ENCODE data around the gene TXNDC15. TPM values are rescaled to one million over a fixed set of nuclear protein-coding genes. Genes with fewer than 3 reads are reported as not detected.
"Not testable (repeated sequence)": the region's sequence is repeated elsewhere in the genome, so short reads cannot be mapped to it uniquely, and the experiment has no call there.

The TXNDC15 gene
- 87.7 TPM for polyA plus RNA-seq (2013, experiment 1 of 2; ENCODE audit: insufficient read length)
- polyA plus RNA-seq (2013, experiment 2 of 2; ENCODE audit: insufficient read length), result 88.1 TPM

GRCh38 chr5:134873987-134874830 lies at the start of gene TXNDC15:
TXNDC15 (plus strand) TSS chr5:134874371; CDS start chr5:134874428, 57 bp downstream.
- DNase-seq, result peak; percentile 86

GRCh38 chr5:134824681-134825080 lies 49.5 kb upstream of the TXNDC15 start:
- no peak for DNase-seq

- no peak for DNase-seq
Observed at GRCh38 chr5:134825212-134825611, 49.0 kb upstream of the TXNDC15 start.

- peak; percentile 70 for DNase-seq
Observed at GRCh38 chr5:134833340-134834032, 40.7 kb upstream of the TXNDC15 start.

GRCh38 chr5:134835623-134836022 lies 38.5 kb upstream of the TXNDC15 start:
- DNase-seq, result no peak

- no peak for DNase-seq
Observed at GRCh38 chr5:134837530-134838181, 36.5 kb upstream of the TXNDC15 start.

GRCh38 chr5:134838361-134838760 lies 35.8 kb upstream of the TXNDC15 start:
- not testable (repeated sequence) for DNase-seq

GRCh38 chr5:134840811-134841210 lies 33.4 kb upstream of the TXNDC15 start:
- DNase-seq, result no peak

- DNase-seq, result no peak
Observed at GRCh38 chr5:134844252-134844651, 29.9 kb upstream of the TXNDC15 start.

- peak; percentile 27 for DNase-seq
Observed at GRCh38 chr5:134845335-134845851, 28.8 kb upstream of the TXNDC15 start.

- peak; percentile 96 for DNase-seq
Observed at GRCh38 chr5:134845852-134846640, 28.1 kb upstream of the TXNDC15 start, which contains the start of gene C5orf24. C5orf24 (plus strand) TSS chr5:134845968; CDS start chr5:134854901, 8,933 bp downstream.

GRCh38 chr5:134846641-134846960 lies 27.6 kb upstream of the TXNDC15 start:
- DNase-seq, result peak; percentile 8

- DNase-seq, result not testable (repeated sequence)
Observed at GRCh38 chr5:134849434-134849933, 24.7 kb upstream of the TXNDC15 start.

GRCh38 chr5:134851307-134851923 lies 22.8 kb upstream of the TXNDC15 start:
- peak; percentile 53 for DNase-seq

GRCh38 chr5:134856465-134856864 lies 17.7 kb upstream of the TXNDC15 start:
- not testable (repeated sequence) for DNase-seq

GRCh38 chr5:134857401-134857800 lies 16.8 kb upstream of the TXNDC15 start:
- no peak for DNase-seq

GRCh38 chr5:134864707-134865106 lies 9.5 kb upstream of the TXNDC15 start:
- no peak for DNase-seq

- no peak for DNase-seq
Observed at GRCh38 chr5:134873494-134873893, 677 bp upstream of the TXNDC15 start.

GRCh38 chr5:134874831-134875655 lies 872 bp downstream of the TXNDC15 start:
- peak; percentile 87 for DNase-seq

- DNase-seq, result no peak
Observed at GRCh38 chr5:134877159-134877558, 3.0 kb downstream of the TXNDC15 start.

Measured in fibroblast of skin of abdomen (primary cell).